NT2/D1 (cell line): ENCODE data around the gene CBLN2.

ENCODE experiments used
- SUZ12 ChIP-seq: IDR thresholded peaks from 2 replicates; pipeline ENCODE4 v1.6.1; 2011; ENCODE audit not compliant: insufficient read length, insufficient read depth; ENCODE audit errors: extremely low read depth
- YY1 ChIP-seq: IDR thresholded peaks from 2 replicates; pipeline ENCODE4 v1.6.1; 2011; ENCODE audit not compliant: insufficient read length, insufficient read depth
- ZNF274 ChIP-seq: IDR thresholded peaks from 2 replicates; pipeline ENCODE4 v1.6.1; 2011; ENCODE audit warnings: mild to moderate bottlenecking, low read depth, low read length

DNA sequence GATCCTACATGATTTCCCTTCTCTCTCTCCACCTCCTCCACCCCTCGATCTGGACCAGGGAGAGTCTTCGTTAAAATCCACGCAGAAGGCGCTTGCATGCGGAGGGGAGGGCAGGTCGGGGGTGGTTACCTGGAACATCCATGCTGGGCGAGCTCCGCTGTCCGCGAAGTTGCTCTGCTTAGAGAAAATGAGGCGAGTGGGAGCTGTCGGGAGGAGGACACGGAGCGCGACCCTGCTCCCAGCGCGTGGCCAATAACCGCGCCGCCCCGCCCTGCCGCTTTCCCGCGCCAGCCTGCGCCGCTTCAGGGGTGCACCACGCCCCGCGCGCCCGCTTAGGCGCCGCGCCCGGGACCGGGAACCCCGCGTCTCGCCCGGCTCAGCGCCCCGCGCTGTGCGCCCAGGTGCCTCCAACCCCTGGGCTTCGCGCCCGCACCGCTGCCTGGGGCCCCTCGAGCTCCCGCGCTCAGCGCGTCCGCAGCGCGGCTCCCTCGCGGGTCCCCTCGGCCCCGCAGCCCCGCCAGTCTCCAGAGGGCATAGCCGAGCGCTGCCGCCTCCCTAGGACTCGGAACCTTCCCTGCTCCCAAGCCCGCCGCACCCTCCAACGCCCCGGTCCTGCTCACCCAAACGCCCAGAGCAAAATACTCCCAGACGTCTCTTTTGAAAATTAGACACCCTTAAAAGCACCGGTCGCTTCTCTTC lies 636 bp downstream of the CBLN2 start:
- TF ChIP-seq YY1 (no peak), ZNF274 (no peak), SUZ12 (no peak)
